Measurements from ENCODE around the gene FRAT2.

FRAT2 gene

DNA sequence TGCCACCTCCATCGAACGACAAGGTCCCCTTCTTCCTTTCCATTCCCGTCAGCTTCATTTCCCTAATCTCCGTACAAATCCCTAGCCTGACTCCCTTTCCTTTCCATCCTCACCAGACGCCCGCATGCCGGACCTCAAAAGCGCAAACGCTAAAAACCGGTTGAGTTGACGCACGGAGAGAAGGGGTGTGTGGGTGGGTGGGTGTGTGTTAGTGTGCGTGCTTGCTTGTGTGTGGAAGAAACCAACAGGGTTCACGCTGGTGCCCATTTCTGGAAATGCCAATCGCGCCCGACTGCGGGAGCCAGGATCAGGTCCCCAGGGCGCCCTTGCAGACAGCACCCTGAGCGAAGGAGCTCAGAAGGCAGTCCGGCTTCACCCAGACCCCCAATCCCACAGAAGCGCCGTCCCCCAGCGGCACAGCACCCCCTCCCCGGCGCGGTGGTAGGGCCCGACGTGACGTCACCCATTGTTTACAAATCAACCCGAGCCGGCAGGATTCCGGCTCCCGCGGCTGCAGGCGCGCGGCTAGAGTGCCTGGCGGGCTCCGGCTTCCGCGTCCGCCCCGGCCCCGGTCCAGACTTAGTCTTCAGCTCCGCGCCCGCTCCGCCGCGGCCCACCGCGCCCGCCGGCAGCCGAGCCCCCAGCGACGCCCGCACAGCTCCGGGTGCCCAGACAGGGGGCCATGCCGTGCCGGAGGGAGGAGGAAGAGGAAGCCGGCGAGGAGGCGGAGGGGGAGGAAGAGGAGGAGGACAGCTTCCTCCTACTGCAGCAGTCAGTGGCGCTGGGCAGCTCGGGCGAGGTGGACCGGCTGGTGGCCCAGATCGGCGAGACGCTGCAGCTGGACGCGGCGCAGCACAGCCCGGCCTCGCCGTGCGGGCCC is 15.5 kb downstream of the FRAT2 start, which contains the start of gene FRAT1:
TSS of gene FRAT1 (plus strand) at position 500 of the 880 bp plus-strand sequence. CDS start at position 683, 183 bp downstream.
- Histone ChIP-seq H3K4me3 (peak within 1 kb of the TSS; percentile 82 to 100 (median 96)), H3K9ac (peak within 1 kb of the TSS; percentile 96 to 100 (median 99)), H3K9me3 (replicated peaks in 1 of 11) (no peaks in the 10 kb centered on the region), H4K20me1 (peaks cover 6 to 42% (median 22%) of the 10 kb centered on the region in 11 experiments; a peak in 15 of 22 replicates), H3K4me1 (peaks cover 36 to 70% (median 48%) of the 10 kb centered on the region in 10 experiments), H3K27me3 (peaks cover 0 to 7% (median 0%) of the 10 kb centered on the region in 11 experiments; a peak in 2 of 22 replicates), H3K36me3 (peaks cover 0 to 30% (median 9%) of the 10 kb centered on the region in 11 experiments; a peak in 11 of 22 replicates), H3K27ac (peak within 1 kb of the TSS; percentile 98 to 100 (median 100)), H3K4me2 (peak within 1 kb of the TSS; percentile 71 to 99 (median 95))
- TF ChIP-seq Cebpa-rat (IDR thresholded peaks at IDR 0.05) = no peak

DNA sequence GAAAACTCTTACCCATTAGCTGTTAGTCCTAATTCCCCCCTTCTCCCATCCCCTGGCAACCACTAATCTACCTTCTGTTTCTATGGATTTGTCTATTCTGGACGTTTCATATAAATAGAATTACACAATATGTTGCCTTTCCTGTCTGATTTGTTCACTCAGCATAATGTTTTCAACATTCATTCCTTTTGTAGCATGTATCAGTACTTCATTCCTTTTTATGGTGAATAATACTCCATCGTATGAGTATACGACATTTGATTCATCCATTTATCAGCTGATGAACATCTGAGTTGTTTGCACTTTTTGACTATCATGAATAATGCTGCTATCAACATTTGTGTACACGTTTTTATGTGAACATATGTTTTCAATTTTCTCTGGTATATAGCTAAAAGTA is 19.9 kb downstream of the FRAT2 start:
- Histone ChIP-seq H3K27me3 (no peaks in the 10 kb centered on the region), H4K20me1 (peaks cover 0 to 6% (median 3%) of the 10 kb centered on the region in 11 experiments; a peak in 10 of 22 replicates), H3K27ac (peak overlapping the region in 3 of 11 experiments; percentile 15 to 45 (median 38); a peak in 4 of 22 replicates), H3K9me3 (replicated peaks in 1 of 11) (0 out of 22 replicates have a peak, but pooled peaks cover 0 to 2% (median 0%) of the 10 kb centered on the region in 11 experiments), H3K36me3 (peaks cover 0 to under 1% (median 0%) of the 10 kb centered on the region in 11 experiments; a peak in 1 of 22 replicates), H3K9ac (no peak overlapping the region), H3K4me1 (peaks cover 14 to 73% (median 34%) of the 10 kb centered on the region in 10 experiments), H3K4me2 (peak overlapping the region in 4 of 11 experiments; percentile 29 to 99 (median 75); a peak in 6 of 22 replicates), H3K4me3 (no peak overlapping the region)
- no peak for TF ChIP-seq Cebpa-rat (IDR thresholded peaks at IDR 0.05)

DNA sequence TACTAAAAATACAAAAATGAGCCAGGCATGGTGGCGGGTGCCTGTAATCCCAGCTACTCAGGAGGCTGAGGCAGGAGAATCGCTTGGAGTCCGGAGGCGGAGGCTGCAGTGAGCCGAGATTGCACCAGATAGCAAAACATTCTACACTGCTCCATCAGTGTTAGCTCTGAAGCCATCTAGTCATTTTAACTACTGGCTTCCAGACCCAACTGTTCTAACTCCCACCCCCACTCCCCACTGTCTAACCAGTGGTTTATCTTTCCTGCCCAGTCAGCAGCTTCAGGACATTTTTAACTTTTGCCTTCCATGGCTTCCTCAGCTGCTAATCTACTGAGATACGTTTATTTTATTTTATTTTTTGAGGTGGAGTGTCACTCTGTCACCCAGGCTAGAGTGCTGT is 21.6 kb downstream of the FRAT2 start:
- peaks cover 0 to 17% (median 0%) of the 10 kb centered on the region in 11 experiments; a peak in 5 of 22 replicates for H3K9me3 ChIP-seq (replicated peaks in 1 of 11)
- no peaks in the 10 kb centered on the region for H3K36me3 ChIP-seq
- H4K20me1 ChIP-seq = no peaks in the 10 kb centered on the region
- H3K27me3 ChIP-seq = no peaks in the 10 kb centered on the region
- no peak for TF ChIP-seq Cebpa-rat (IDR thresholded peaks at IDR 0.05)
- peaks cover 15 to 83% (median 41%) of the 10 kb centered on the region in 10 experiments for H3K4me1 ChIP-seq
- H3K27ac ChIP-seq = peak overlapping the region in 5 of 11 experiments; percentile 28 to 51 (median 44); a peak in 4 of 22 replicates
- H3K4me2 ChIP-seq = peak overlapping the region in 5 of 11 experiments; percentile 34 to 99 (median 74); a peak in 10 of 22 replicates
- H3K4me3 ChIP-seq = no peak overlapping the region
- H3K9ac ChIP-seq = peak overlapping the region in 3 of 11 experiments; percentile 5 to 36 (median 25); a peak in 2 of 22 replicates

DNA sequence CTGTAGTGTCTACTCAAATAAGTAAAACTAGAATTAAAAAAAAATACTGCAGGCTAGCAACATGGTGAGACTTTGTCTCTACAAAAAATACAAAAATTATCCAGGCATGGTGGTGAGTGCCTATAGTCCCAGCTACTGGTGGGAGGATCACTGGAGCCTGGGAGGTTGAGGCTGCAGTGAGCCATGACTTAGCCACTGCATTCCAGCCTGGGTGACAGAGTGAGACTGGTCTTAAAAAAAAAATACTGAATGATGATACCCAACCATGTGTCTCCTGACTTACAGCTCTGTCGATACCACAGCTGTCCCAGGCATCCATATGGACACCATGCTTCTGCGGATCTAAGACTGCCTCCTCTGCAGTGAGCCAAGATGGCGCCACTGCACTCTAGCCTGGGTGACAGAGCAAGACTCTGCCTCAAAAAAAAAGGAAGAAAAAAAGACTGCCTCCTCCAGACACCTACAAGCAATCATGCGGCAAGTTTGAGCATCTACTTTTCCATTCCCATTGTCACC is 23.4 kb downstream of the FRAT2 start:
- Histone ChIP-seq H3K4me1 (peaks cover 15 to 77% (median 43%) of the 10 kb centered on the region in 10 experiments), H4K20me1 (no peaks in the 10 kb centered on the region), H3K36me3 (no peaks in the 10 kb centered on the region), H3K9me3 (replicated peaks in 1 of 11) (peaks cover 0 to 17% (median 0%) of the 10 kb centered on the region in 11 experiments; a peak in 5 of 22 replicates), H3K9ac (no peak overlapping the region), H3K4me3 (no peak overlapping the region), H3K27me3 (no peaks in the 10 kb centered on the region), H3K27ac (no peak overlapping the region), H3K4me2 (no peak overlapping the region)
- TF ChIP-seq Cebpa-rat (IDR thresholded peaks at IDR 0.05) = no peak

DNA sequence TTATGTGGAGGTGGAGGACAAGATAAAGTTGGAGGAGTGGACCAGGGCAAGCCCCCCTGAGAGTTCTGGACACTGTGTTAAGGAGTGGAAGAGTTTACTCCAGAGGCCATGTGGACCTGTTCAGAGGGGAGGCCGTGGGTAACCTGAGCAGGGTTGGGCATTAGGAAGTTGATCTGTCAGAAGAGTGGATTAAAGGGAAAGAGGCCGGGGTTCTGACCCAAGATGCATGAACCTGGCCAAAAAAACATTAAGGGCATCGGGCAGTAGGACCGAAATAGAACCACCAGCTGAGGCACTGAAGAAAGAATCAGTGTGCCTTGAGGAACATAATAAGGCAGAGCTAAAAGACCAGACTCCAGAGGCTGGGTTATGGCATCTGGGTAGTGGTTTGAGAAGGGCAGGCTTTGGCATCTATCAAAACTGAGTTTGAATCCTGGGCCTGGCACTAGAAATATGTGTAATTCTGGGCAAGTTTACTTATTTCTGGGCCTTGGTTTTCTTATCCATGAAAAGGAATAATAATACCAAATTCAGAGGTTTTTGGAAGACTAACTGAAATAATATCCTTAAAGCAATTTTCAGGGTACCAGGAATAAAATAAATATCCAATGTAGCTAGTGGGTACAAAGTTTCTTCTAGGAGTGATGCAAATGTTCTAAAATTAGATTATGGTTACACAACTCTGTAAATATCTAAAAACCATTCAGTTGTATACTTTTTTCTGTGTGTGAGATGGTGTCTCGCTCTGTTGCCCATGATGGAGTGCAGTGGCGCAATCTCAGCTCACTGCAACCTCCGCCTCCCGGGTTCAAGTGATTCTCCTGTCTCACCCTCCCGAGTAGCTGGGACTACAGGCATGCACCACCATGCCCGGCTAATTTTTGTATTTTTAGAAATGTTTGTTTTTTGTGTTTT is 26.4 kb downstream of the FRAT2 start:
- Histone ChIP-seq H3K9ac (peak overlapping the region in 7 of 11 experiments; percentile 23 to 64 (median 50); a peak in 9 of 22 replicates), H4K20me1 (no peaks in the 10 kb centered on the region), H3K36me3 (no peaks in the 10 kb centered on the region), H3K27ac (peak overlapping the region in 9 of 11 experiments; percentile 50 to 86 (median 74); a peak in 18 of 22 replicates), H3K27me3 (no peaks in the 10 kb centered on the region), H3K4me2 (peak overlapping the region; percentile 33 to 78 (median 47); a peak in 21 of 22 replicates), H3K4me3 (no peak overlapping the region), H3K4me1 (peaks cover 15 to 46% (median 30%) of the 10 kb centered on the region in 10 experiments), H3K9me3 (replicated peaks in 1 of 11) (peaks cover 0 to 17% (median 0%) of the 10 kb centered on the region in 11 experiments; a peak in 5 of 22 replicates)
- peak in 8 of 11 experiments; percentile 55 to 87 (median 68); a peak in 16 of 22 replicates for TF ChIP-seq Cebpa-rat (IDR thresholded peaks at IDR 0.05)

DNA sequence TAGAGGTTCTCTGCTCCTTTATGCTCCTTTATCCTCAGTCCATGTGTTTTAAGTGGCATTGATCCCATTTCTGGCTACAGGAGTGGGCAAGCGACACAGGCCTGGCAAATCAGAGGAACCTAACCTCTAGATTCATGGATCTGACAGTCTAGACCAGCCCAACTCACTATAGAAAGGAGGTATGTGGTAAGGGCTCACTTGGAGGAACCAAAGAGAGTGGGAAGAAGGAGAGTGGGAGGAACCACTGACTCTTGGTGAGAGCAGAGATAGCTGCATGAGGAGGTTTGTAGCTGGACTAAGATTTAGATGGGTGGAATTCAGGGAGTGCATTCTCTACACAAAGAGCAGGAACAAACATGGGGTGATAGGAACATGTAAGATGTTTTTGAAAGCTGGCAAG is 27.1 kb downstream of the FRAT2 start:
- no peaks in the 10 kb centered on the region for H3K27me3 ChIP-seq
- peaks cover 0 to 17% (median 0%) of the 10 kb centered on the region in 11 experiments; a peak in 5 of 22 replicates for H3K9me3 ChIP-seq (replicated peaks in 1 of 11)
- TF ChIP-seq Cebpa-rat (IDR thresholded peaks at IDR 0.05) = no peak
- H3K4me2 ChIP-seq = peak overlapping the region; percentile 33 to 78 (median 47); a peak in 19 of 22 replicates
- H3K4me1 ChIP-seq = peaks cover 15 to 39% (median 26%) of the 10 kb centered on the region in 10 experiments
- no peaks in the 10 kb centered on the region for H3K36me3 ChIP-seq
- peak overlapping the region in 7 of 11 experiments; percentile 21 to 64 (median 50); a peak in 7 of 22 replicates for H3K9ac ChIP-seq
- H3K27ac ChIP-seq = peak overlapping the region in 9 of 11 experiments; percentile 50 to 86 (median 74); a peak in 18 of 22 replicates
- H3K4me3 ChIP-seq = no peak overlapping the region
- no peaks in the 10 kb centered on the region for H4K20me1 ChIP-seq

DNA sequence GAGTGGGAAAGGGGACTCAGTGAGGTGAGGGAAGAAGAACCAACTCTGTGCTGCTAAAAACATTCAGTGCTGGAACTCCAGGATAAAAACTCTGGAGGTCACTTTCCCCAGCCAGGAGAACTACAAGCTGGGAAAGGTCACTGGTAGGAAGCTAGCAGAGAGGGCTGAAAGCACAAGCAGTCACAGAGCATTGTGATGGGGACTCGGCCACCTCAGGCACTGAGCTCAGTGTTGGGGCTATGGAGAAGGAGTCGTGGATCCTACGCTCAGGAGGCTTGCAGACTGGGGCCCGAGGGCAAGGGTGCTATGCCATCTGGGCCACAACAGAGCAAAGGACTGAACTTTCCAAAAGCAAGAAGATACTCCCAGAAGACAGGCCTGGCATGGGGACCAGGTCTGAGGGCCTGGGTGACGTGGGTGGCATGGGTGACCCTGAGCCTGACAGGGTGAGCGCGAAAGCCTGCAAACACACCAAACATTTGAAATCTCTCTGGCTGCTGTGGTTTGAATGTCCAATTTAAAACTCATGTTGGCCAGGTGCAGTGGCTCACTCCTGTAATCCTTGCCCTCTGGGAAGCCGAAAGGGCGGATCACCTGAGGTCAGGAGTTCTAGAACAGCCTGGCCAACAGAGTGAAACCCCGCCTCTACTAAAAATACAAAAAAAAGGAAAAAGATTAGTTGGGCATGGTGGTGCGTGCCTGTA is 32.3 kb downstream of the FRAT2 start:
- TF ChIP-seq Cebpa-rat (IDR thresholded peaks at IDR 0.05) = no peak
- no peak overlapping the region for H3K9ac ChIP-seq
- no peaks in the 10 kb centered on the region for H4K20me1 ChIP-seq
- H3K4me3 ChIP-seq = no peak overlapping the region
- no peaks in the 10 kb centered on the region for H3K9me3 ChIP-seq (replicated peaks in 1 of 11)
- no peak overlapping the region for H3K27ac ChIP-seq
- H3K36me3 ChIP-seq = no peaks in the 10 kb centered on the region
- H3K27me3 ChIP-seq = no peaks in the 10 kb centered on the region
- no peak overlapping the region for H3K4me2 ChIP-seq
- H3K4me1 ChIP-seq = peaks cover 0 to 5% (median 3%) of the 10 kb centered on the region in 10 experiments; a peak in 15 of 20 replicates
